SU-DHL-6 (cell line): ENCODE results near the gene WDR13.

Source experiments
- EZH2phosphoT487 ChIP-seq: fragments of 200-600 bp; sonication (generic), shearing (Covaris generic); conservative IDR thresholded peaks from 2 replicates; pipeline ENCODE4 v1.6.1; 2018; ENCODE audit warnings: mild to moderate bottlenecking, antibody characterized with exemption, low read length, moderate library complexity, mixed read lengths
- TF ChIP-seq, protein P1 (sequence below): fragments of 200-600 bp; sonication (generic); IDR thresholded peaks from one replicate; pipeline ENCODE4 v1.5.1; 2017; ENCODE audit warnings: antibody characterized with exemption, mild to moderate bottlenecking, low read length, moderate library complexity; ENCODE audit not compliant: insufficient read depth, poor library complexity, severe bottlenecking

GRCh38 chrX:48580662-48581061 is 16.6 kb upstream of the WDR13 start:
- TF ChIP-seq, protein P1, sequence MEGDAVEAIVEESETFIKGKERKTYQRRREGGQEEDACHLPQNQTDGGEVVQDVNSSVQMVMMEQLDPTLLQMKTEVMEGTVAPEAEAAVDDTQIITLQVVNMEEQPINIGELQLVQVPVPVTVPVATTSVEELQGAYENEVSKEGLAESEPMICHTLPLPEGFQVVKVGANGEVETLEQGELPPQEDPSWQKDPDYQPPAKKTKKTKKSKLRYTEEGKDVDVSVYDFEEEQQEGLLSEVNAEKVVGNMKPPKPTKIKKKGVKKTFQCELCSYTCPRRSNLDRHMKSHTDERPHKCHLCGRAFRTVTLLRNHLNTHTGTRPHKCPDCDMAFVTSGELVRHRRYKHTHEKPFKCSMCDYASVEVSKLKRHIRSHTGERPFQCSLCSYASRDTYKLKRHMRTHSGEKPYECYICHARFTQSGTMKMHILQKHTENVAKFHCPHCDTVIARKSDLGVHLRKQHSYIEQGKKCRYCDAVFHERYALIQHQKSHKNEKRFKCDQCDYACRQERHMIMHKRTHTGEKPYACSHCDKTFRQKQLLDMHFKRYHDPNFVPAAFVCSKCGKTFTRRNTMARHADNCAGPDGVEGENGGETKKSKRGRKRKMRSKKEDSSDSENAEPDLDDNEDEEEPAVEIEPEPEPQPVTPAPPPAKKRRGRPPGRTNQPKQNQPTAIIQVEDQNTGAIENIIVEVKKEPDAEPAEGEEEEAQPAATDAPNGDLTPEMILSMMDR = no peak
- no peak for TF ChIP-seq EZH2phosphoT487
